HG03342 (cell line): ENCODE results near the gene TERC.
A peak's percentile ranks its signal among the peaks of the same experiment; 100 is the strongest.
"Not testable (repeated sequence)": the region's sequence is repeated elsewhere in the genome, so short reads cannot be mapped to it uniquely, and the experiment has no call there.

ENCODE experiments used
- ATAC-seq: cut with Tn5 transposase; IDR thresholded peaks from one replicate; pipeline ENCODE4 v1.9.1; 2021; ENCODE audit warnings: mild to moderate bottlenecking, moderate library complexity; ENCODE audit not compliant: unreplicated experiment

The TERC gene

DNA sequence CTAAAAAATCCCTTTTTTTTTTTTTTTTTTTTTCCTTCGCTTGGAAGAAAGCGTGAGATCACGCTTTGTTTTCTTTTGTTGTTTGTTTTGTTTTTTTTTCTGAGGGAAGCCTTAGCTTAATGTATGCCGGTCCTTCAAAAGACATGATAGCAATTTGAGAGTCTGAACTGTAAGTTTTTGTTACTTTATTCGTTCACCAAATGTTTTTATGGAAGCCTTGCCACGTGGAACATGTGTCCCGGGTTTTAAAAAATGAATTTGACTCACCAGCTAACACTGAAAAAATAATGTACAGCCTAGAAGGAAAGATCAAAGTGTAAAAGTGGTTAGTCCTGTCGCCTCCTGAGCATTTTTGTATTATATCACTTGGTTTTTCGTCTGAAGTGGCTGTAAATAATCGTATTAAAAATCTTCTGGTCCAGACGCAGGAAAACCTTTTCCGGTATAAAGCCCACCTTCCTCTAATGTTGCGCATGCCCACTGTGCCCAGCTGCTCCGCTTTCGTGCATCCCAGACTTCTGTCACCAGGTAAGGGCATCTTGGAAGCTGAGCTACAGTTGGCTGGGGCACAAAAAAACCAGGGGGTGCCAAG lies 7.5 kb upstream of the TERC start:
- ATAC-seq, result peak; percentile 7

DNA sequence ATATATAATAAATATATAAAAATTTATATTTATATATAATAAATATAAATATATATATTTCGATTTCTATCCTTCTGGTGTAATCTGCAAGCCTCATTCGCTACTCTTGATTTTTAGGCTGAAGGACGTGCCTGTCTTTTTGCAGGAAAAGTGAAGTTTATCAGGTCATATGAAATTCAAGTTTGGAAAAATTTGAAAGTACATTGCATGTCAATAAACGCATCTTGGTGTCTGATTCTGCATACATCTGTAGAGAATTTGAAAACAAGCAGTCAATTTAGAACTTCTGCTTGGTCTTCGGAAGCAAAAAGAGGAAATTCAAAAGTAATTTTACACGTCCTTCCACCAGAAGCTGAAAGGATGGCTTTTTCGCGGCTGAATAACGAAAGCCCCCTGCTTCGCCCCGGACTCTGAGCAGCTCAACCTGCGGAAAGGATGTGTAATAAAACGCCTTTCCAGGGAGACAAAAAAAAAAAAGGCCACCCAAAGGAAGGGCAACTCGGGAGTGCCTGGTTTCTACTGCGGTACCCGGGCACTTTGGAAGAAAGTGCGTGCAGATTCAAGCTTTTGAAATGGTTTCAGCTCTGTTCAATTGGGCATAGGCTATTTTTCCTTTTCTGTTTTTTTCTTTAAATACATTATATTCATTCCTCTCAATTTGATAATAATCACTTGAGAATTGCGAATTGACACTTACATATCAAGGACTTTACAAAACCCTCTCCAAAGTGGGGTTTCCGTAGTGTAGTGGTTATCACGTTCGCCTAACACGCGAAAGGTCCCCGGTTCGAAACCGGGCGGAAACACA lies 6.8 kb upstream of the TERC start:
- ATAC-seq, result peak; percentile 13

DNA sequence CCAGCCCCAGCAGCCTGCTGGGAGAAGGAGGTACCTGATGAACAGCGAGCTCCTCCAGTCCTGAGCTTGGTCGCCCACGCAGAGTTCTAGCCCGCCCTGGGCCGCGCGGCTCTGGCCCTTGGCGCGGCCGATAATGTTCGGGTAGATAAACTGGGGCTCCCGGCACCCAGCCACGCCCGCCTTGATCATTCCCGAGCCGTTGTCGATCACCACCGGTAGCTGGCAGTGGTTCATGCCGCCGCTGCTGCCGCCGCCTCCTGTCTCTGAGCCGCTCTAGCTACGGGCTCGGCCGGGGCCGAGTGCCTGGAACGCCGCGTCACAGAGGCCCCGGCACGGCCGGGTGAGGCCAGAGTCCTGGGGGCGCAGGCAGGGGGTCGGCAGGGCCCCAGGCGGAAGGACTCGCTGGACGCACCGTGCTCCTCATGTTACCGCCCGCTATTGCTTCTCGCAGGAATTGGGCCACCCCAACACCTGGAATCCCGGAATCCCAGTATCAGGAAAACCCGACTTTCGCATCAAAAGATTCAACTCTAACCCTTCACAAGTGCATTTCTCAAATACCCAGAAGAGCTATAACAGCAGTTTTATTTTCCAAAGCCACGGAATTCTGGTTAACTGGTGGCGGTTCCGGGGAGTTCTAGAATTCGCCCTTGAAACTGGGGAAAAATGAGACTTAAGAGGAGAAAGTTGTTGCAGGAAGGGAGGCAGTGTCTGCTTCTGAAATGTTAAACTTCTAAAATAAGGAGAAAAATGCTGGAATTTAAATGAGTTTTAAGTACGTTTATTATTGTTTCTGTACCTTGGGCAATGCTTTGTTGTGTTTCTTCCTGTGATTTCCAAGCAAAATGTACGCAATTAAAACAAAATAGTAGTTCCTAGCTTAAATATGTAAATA lies 4.7 kb upstream of the TERC start, which contains the start of gene ACTRT3:
Gene ACTRT3, minus strand, starts transcription at position 275 of the 895 bp plus-strand sequence. Its CDS starts 41 bp downstream, at position 234.
- ATAC-seq, result peak; percentile 27

DNA sequence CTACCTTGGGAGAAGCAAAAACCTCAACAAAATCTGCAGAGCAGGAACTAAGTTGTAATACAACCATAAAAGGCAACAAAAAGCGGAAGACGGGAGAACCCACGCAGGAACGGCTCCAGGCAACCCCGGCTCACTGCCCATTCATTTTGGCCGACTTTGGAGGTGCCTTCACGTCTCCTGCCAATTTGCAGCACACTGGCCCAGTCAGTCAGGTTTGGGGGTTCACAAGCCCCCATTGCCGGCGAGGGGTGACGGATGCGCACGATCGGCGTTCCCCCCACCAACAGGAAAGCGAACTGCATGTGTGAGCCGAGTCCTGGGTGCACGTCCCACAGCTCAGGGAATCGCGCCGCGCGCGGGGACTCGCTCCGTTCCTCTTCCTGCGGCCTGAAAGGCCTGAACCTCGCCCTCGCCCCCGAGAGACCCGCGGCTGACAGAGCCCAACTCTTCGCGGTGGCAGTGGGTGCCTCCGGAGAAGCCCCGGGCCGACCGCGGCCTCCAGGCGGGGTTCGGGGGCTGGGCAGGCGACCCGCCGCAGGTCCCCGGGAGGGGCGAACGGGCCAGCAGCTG lies 463 bp downstream of the TERC start:
- ATAC-seq, result peak; percentile 29

DNA sequence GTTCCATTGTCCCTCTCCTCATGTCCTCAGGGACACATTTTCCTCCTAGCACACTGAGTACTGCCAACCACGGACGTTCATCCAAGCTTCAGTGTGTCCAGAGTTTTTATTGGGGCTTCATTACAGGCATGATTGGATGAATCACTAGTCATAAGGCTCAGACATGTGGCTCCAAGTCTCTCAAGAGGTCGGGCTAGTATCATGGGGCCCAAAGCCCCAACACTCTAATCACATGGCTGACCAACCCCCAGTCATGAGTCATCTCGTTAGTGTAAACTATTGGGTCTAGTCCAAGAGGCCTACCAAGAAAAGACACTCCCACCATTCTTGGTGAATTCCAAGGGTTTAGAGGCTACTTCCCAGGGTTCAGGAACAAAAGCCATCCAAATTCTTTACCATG lies 4.4 kb downstream of the TERC start:
- ATAC-seq, result no peak

DNA sequence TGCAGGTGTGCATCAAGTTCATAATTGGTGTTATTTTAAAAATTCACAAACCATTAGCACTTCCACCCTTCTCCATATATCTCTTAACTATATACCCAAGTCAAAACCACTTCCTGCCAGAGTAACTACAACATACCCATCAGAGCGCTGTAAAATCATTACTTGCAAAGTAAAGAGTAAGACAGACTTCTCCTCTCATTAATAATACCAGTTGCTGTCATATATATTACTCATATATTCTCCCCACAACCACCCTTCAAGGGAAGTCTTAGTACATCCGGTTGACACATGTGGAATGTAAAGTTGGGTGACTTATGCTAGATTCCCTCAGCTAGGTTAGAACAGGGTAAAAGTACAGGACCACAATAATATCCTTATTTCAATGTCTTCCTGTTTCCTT lies 5.6 kb downstream of the TERC start:
- ATAC-seq, result peak; percentile 46

DNA sequence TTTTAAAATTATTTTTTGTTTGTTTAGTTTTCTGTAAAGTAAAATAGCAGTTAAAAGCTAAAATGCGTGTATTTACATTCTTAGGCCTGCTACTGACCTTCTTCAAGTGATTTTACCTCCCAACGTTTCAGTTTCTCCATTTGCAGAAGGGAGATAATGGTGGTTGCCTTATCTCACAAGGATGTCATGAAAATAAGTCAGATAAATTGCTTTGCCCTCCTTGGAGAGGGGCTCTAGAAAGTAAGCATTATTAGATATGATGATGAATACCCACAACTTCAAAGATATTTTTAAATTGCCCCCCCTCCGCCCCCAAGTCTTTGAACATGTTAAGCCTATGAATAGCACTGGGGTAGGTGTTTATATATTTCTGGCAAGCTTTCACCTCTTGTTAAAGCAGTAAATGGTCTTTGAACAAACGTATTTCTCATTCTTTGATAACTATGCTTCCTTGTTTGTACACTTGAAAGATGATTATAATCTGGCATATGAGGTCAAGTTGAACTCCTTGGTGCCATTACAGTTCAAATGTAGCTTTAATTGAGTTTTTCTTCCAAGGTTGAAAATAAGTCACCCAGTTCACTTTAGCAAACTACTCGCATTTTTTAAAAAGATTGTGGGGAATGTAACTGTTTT lies 6.4 kb downstream of the TERC start:
- no peak for ATAC-seq

DNA sequence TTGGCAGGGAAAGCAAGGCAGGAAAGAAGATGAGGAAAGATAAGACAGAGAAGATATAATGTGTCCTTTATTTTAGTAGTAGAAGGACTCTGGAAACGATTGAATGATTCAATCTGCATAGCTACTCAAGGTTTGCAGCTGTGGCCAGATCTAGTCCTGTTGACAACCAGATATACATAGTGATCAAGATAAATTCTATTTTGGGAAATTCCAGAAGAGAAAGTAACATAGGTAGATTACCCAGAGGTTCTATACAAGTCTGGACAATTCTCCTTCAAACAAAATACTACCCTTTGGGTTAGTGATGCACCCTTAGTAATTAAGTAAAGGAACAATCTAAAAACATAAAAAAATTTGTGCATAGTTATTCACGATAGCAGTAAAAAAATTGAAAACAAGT lies 9.4 kb downstream of the TERC start:
- ATAC-seq, result no peak

DNA sequence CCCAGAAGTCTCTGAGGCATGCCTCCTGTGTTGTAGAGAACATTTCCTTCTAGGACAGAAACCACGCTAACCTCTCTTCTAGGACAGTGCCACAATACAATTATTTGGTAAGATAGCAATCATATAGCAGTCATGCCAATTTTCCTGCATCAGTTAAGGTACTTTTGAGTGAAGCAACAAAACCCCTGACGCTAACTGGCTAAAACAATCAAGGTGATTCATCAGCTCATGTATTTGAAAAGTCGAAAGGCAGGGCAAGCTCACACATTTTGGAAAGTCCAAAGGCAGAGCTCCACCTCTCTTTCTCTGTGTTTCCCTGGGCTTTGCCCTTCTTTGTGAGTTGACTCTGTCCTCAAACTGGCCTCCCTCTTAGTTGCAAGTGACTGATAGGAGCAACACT lies 10.1 kb downstream of the TERC start:
- ATAC-seq, result no peak

DNA sequence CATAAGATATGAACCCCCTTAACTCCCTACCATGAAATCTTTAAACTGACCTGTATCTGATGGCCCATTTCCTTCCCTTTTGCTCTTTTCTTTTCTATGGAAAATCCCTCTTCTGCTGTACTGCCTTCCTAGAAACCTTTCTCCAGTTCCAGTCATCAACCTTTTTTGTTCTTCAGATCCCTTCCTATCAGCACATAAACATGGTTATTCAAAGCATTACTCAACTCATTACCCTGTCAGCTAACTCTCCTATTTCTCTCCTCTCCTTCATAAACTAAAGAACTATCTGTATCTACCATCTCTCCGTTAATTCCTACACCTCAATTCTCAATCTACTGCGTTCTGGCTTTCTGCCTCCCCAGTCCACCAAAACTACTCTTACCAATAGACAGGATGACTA lies 13.0 kb downstream of the TERC start:
- no peak for ATAC-seq

DNA sequence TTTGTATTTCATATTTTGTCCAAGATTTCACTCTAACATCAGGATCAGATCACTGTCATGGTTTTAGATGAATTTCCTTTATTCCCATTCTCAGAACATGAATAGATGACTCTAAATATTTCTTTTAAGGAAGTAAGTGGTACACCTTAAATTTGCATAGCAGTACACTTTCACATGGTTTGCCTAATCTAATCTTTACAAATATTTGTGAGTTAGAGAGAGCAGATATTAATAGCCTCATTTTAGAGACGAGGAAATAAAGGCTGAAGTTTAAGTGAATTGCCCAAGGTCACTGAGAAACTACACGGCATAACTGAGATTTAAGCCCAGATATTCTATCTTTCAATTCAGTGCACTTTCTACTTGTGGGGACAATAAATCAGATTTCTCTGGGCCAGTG lies 14.2 kb downstream of the TERC start:
- ATAC-seq, result no peak

DNA sequence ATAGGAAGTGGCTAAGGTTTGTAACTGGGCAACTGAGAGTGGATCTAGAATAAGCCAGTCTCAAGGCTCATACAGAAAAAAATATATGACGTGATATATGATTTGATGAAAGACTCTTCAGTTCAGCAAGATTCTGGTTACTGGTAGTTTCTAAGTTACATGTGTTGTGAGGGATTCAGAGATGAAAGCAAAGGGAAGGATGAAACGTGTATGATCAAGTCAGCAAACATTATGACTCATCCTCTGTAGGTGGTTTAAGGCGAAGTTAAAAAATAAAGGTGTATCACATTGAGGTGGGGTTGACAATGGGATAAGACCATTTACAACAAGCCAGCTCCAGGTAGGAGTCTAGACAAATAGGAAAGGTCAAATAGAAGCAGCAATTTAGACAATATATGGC lies 16.2 kb downstream of the TERC start:
- ATAC-seq, result no peak

DNA sequence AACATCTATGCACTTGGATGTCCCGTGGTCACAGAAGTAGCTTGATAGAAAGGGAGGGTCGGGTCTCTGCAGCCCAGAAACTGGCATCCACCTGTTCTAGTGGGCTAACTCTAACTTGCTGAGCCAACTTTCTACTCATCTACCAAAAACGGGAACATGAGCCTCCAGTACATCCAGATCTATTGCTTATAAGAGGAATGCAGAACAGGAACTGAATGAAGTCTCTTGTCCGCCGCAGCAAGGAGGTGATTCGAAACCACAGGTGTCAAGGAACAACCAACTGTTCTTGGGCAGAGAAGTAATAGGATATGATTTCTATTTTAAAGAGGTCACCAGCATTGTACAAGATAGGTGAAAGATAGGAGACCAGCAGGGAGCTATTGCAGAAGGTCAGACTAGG lies 17.9 kb downstream of the TERC start:
- ATAC-seq, result no peak

DNA sequence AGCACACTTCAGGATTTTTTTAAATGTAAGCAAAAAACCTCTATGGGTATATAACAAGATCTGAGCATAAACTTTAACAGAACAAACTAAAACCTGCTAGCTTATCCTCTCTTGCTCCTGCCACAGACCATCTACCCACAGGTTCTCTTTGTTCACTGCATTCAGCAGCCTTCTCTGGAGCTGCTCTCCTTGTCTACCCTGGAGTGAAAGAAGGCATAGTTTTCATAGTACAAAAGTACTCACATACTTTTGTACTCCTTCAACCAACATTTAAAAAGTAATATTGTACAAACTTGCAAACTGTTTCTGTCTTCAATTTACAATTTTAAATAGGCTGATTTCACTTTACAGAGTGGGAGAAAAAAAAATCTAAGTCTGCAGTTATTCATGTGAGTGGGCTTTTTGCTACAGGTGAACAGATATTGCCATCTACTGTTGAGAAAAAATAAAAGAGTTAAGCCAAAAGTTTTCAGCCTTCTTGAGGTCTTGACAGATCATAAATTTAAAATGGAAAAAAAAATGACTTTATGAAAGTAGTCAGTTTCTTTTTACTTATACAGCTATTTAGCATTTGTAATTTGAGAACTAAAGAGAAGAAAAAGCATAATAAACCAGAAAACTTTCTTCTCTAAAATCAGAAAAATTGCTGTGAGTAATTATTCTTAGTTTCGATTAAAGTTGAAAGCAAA lies 20.4 kb downstream of the TERC start:
- no peak for ATAC-seq

DNA sequence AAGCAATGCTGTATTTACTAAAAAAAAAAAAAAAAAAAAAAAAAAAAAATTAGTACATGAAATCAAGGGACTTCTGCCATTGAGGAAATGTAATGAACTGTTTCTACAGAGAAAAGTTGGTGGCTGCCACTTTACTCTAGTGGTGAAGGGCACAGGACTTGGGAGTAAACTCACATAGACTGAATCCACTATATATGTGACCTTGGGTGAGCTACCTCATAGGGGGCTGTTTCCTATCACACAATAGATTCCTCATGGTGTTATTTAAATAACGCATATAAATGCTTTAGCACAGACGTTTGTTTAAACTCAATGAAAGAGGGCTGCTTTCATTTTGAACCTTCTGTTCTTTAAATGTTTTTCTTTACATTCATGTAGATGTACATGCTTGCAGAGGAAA lies 25.8 kb downstream of the TERC start:
- ATAC-seq, result no peak

DNA sequence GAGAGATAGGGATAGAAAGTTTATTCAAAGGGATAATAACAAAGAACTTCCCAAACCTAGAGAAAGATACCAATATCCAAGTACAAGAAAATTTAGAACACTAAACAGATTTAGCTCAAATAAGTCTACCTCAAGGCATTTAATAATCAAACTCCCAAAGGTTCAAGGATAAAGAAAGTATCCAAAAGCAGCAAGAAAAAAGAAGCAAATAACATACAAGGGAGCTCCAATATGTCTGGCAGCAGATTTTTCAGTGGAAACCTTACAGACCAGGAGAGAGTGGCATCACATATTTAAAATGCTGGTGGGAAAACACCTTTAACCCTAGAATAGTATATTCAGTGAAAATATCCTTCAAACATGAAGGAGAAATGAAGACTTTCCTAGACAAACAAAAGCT lies 33.0 kb downstream of the TERC start:
- ATAC-seq, result not testable (repeated sequence)

DNA sequence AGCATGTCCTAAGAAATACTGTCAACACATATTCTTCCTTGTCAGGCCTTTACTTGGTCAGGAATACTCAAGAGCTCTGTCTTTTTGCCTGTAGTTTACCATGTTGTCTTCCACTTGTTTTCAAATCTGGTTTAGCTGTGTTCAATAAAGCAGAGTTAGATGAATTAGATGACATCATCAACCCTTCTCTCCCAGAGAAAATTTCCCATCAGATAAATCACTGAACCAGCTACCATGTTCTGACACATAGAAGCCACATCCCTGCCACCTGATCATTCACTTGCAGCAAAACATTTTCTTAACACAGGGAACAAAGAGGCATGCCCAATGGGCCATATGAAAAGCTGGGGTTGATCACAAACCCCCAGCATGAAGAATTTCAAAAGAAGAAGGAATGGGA lies 42.1 kb downstream of the TERC start:
- ATAC-seq, result no peak

DNA sequence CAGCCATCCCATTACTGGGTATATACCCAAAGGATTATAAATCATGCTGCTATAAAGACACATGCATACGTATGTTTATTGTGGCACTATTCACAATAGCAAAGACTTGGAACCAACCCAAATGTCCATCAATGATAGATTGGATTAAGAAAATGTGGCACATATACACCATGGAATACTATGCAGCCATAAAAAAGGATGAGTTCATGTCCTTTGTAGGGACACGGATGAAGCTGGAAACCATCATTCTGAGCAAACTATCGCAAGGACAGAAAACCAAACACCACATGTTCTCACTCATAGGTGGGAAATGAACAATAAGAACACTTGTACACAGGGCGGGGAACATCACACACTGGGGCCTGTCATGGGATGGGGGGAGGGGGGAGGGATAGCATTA lies 46.4 kb downstream of the TERC start:
- not testable (repeated sequence) for ATAC-seq
